Measurements from ENCODE around the gene KDF1. TPM values are rescaled to one million over a fixed set of nuclear protein-coding genes. Genes with fewer than 3 reads are reported as not detected.

The KDF1 gene
- total RNA-seq, 2 experiments from 2014 or later, result not detected

GRCh38 chr1:26921540-26922430 lies 38.5 kb downstream of the KDF1 start, which contains the start of gene NUDC:
Gene NUDC (plus strand): TSS chr1:26921743. CDS start chr1:26921849, 106 bp downstream.
- H3K79me2 ChIP-seq (ENCODE audit: insufficient read depth, low read depth, low read length), result peaks cover 39% of the 10 kb centered on the region
- BruUV-seq (replicated peaks), result no TSS peak
- CTCF ChIA-PET (ENCODE audit: unreplicated experiment), result no interaction called here

GRCh38 chr1:26921126-26921539 lies 39.1 kb downstream of the KDF1 start:
- Histone ChIP-seq H3K36me3 (ENCODE audit: insufficient read depth, low read length) (peaks cover 35% of the 10 kb centered on the region), H3K9me2 (ENCODE audit: insufficient read depth, low read length) (no peaks in the 10 kb centered on the region), H3K4me2 (ENCODE audit: low read length) (peak overlapping the region; percentile 77), H2AFZ (ENCODE audit: low read length) (peak overlapping the region; percentile 84), H3K79me2 (ENCODE audit: insufficient read depth, low read depth, low read length) (peaks cover 33% of the 10 kb centered on the region), H4K20me1 (ENCODE audit: insufficient read depth, low read length) (peaks cover 10% of the 10 kb centered on the region; the same call in 1 of the 2 replicates), H3K4me3 (ENCODE audit: low read depth, low read length, poor library complexity, severe bottlenecking) (peak overlapping the region; percentile 84), H3K4me1 (ENCODE audit: insufficient read depth, low read length, poor library complexity, severe bottlenecking) (peaks cover 16% of the 10 kb centered on the region), H3K27ac (ENCODE audit: low read depth, low read length, poor library complexity, severe bottlenecking) (no peak overlapping the region), H3K9me3 (ENCODE audit: low read length) (no peaks in the 10 kb centered on the region)
- TF ChIP-seq CTCF (conservative IDR thresholded peaks at IDR 0.05; ENCODE audit: low read length), result no peak
- TF ChIP-seq EZH2phosphoT487 (IDR thresholded peaks at IDR 0.05; ENCODE audit: borderline replicate concordance, low read depth, low read length), result no peak
- ChIA-PET POLR2A (interaction anchor here (0.9 to 1.9 kb wide), 3 partner anchors 9 to 21 kb away, joined by 3 to 9 read pairs (median 4); partner anchors contain the start of gene GPATCH3), CTCF (ENCODE audit: unreplicated experiment) (no interaction called here)
- no peak for DNase-seq (ENCODE audit: low spot score)
- intact Hi-C loops (cut with micrococcal nuclease; ENCODE audit: unreplicated experiment), result loop anchor here (1.0 kb wide), 1 partner anchor 31 kb away; the partner anchor contains the start of gene GPN2
- no TSS peak for BruUV-seq (replicated peaks)

More at GRCh38 chr1:26921540-26922430, 38.5 kb downstream of the KDF1 start, which contains the start of gene NUDC:
- no peak for TF ChIP-seq CTCF (conservative IDR thresholded peaks at IDR 0.05; ENCODE audit: low read length)
- TF ChIP-seq EZH2phosphoT487 (IDR thresholded peaks at IDR 0.05; ENCODE audit: borderline replicate concordance, low read depth, low read length), result no peak
- H3K36me3 ChIP-seq (ENCODE audit: insufficient read depth, low read length), result peaks cover 41% of the 10 kb centered on the region
- intact Hi-C loops (cut with micrococcal nuclease; ENCODE audit: unreplicated experiment), result loop anchor here (1.0 kb wide), 1 partner anchor 31 kb away; the partner anchor contains the start of gene GPN2
- H2AFZ ChIP-seq (ENCODE audit: low read length), result peak within 1 kb of the TSS; percentile 84
- peak within 1 kb of the TSS; percentile 96 for H3K4me2 ChIP-seq (ENCODE audit: low read length)
- H3K9me2 ChIP-seq (ENCODE audit: insufficient read depth, low read length), result no peaks in the 10 kb centered on the region
- DNase-seq (ENCODE audit: low spot score), result peak; percentile 97
- no peaks in the 10 kb centered on the region for H3K9me3 ChIP-seq (ENCODE audit: low read length)
- peak within 1 kb of the TSS; percentile 84 for H3K4me3 ChIP-seq (ENCODE audit: low read depth, low read length, poor library complexity, severe bottlenecking)
- peaks cover 16% of the 10 kb centered on the region for H3K4me1 ChIP-seq (ENCODE audit: insufficient read depth, low read length, poor library complexity, severe bottlenecking)
- peaks cover 10% of the 10 kb centered on the region; the same call in 1 of the 2 replicates for H4K20me1 ChIP-seq (ENCODE audit: insufficient read depth, low read length)
- H3K27ac ChIP-seq (ENCODE audit: low read depth, low read length, poor library complexity, severe bottlenecking), result peak within 1 kb of the TSS; percentile 33
- POLR2A ChIA-PET, result interaction anchor here (0.9 to 1.9 kb wide), 3 partner anchors 8 to 22 kb away, joined by 3 to 9 read pairs (median 4); partner anchors contain the start of gene GPATCH3
